Measurements from ENCODE around the gene RPS19BP1. TPM values are rescaled to one million over a fixed set of nuclear protein-coding genes. Genes with fewer than 3 reads are reported as not detected.

RPS19BP1 gene
- total RNA-seq, 4 donors from 2014 or later: 144 to 176 (median 160) TPM

DNA sequence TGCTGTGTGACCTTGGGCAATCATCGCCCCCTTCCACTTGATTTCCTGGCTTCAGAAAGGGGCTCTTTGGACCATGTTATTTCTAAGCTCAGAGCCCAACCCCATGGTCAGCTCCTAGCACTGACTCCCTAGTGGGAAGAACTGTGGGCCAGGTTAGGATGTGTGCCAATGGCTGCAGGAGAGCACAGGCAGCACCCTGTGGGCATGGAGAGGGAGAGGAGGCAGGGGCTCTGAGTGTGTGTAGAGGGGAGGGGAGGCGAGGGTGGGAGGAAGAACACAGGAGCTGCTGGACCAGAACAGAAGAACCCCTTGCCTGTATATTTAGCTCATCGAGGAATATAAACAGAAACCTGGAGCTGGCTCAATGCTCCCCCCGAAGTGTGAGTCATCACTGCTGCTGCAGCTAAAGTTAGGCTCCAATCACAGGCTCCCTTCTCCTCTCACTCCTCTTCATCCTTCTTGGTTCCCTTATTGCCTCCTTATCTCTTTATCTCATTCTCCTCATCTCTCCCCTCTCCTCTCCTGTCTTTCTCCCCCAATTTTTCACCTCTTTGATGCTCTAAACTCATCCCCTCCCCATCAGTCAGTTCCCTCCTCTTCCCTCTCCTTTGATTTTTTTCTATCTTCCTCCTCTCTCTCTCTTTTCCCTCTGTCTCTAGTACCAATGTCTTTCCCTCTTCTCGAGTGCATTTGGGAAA, 14.5 kb upstream of the RPS19BP1 start:
- Histone ChIP-seq H3K36me3 (no peaks in the 10 kb centered on the region), H3K27ac (no peak overlapping the region), H3K27me3 (peaks cover 93% of the 10 kb centered on the region), H3K4me3 (no peak overlapping the region), H3K9me3 (no peaks in the 10 kb centered on the region), H3K4me1 (peaks cover 0 to 5% (median 0%) of the 10 kb centered on the region in 3 donors)
- 10 to 19% methylated on average over 3 to 4 of the region's 5 CpGs for WGBS, 2 donors (ENCODE audit: low coverage in 1 of 2)
- TF ChIP-seq, protein P1, sequence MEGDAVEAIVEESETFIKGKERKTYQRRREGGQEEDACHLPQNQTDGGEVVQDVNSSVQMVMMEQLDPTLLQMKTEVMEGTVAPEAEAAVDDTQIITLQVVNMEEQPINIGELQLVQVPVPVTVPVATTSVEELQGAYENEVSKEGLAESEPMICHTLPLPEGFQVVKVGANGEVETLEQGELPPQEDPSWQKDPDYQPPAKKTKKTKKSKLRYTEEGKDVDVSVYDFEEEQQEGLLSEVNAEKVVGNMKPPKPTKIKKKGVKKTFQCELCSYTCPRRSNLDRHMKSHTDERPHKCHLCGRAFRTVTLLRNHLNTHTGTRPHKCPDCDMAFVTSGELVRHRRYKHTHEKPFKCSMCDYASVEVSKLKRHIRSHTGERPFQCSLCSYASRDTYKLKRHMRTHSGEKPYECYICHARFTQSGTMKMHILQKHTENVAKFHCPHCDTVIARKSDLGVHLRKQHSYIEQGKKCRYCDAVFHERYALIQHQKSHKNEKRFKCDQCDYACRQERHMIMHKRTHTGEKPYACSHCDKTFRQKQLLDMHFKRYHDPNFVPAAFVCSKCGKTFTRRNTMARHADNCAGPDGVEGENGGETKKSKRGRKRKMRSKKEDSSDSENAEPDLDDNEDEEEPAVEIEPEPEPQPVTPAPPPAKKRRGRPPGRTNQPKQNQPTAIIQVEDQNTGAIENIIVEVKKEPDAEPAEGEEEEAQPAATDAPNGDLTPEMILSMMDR (IDR thresholded peaks at IDR 0.05): no peak
- TF ChIP-seq EP300 (IDR thresholded peaks at IDR 0.05): no peak
- TF ChIP-seq POLR2A (IDR thresholded peaks at IDR 0.05): no peak
- no peak for TF ChIP-seq POLR2AphosphoS5 (IDR thresholded peaks at IDR 0.05)
- ATAC-seq: no peak

DNA sequence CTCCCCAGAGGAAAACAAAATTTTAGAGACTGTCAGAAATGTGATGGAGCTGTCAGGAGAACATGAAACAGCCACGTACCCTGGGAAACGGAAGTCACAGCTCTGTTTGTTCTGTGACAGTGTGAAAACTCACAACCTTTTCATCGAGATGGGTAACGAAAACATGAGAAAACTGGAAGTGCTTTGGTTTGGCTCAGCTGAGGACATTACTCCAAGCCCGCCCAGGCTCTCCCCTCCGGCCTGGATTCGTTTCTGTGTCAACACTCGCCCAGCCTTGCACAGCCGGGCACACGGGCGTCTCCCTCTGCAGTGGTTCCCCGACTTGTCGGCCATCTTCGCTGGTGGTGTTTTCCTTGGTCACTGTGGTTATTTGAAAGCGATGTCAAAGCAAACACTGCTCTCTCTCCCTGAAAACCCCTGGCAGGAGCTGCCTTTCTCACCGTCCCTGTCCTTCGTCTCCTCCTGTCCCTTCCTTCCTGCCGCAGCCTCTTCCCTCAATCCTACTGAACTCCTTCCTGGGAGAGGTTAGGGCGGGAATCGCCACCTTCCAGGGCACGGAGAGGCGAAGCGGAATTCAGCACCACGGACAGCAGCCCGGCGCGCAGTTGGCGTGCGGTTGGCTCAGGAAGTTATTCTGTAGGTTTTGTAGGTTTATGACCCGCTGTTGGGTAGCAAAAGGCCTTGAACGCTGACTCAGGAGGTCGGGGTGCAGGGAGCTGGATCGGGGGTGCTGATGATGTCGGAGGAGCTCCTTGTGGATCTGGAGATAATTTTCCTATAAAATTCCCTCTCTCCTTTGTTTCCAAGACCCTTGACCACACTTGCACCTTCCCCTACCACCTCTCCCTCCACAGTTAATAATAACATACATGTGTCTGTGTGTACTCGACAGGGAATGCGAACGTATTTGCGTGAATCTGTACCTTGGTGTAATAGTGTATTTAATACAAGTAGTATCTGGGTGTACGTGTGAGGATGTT, 13.1 kb upstream of the RPS19BP1 start:
- 19 to 37% methylated on average over 13 to 37 of the region's 39 CpGs for WGBS, 2 donors (ENCODE audit: low coverage in 1 of 2)
- H3K36me3 ChIP-seq: no peaks in the 10 kb centered on the region
- peaks cover 87% of the 10 kb centered on the region for H3K27me3 ChIP-seq
- H3K9me3 ChIP-seq: no peaks in the 10 kb centered on the region
- no peak overlapping the region for H3K27ac ChIP-seq
- H3K4me1 ChIP-seq: peaks cover 0 to 5% (median 0%) of the 10 kb centered on the region in 3 donors
- ATAC-seq: no peak
- H3K4me3 ChIP-seq: no peak overlapping the region
- TF ChIP-seq, protein P1 (IDR thresholded peaks at IDR 0.05): no peak
- TF ChIP-seq POLR2AphosphoS5 (IDR thresholded peaks at IDR 0.05) (no peak), POLR2A (IDR thresholded peaks at IDR 0.05) (no peak), EP300 (IDR thresholded peaks at IDR 0.05) (no peak)

DNA sequence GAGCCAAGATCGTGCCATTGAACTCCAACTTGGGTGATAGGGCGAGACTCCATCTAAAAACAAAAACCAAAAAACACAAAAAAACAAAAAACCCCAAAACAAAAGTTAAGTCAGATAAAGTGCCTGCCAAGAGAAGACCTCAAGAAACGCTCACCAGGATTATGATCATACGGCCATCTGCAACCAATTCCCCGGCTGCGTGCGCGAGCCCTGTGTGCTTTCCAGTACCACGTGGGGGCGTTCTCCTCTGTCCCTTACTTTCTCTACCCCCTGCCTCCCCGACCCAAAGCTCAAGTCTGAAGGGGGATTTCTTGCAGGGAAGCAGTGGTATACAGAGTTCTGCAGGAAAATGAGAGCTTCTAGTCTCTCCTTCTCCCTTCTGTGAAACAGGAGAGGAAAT, 10.5 kb upstream of the RPS19BP1 start:
- WGBS, 2 donors (ENCODE audit: low coverage in 1 of 2): 0 to 15% methylated on average over 9 to 11 of the region's 11 CpGs
- Histone ChIP-seq H3K9me3 (no peaks in the 10 kb centered on the region), H3K36me3 (no peaks in the 10 kb centered on the region), H3K4me3 (no peak overlapping the region), H3K27ac (no peak overlapping the region), H3K4me1 (peaks cover 0 to 5% (median 0%) of the 10 kb centered on the region in 3 donors), H3K27me3 (peaks cover 61% of the 10 kb centered on the region)
- ATAC-seq: no peak
- no peak for TF ChIP-seq EP300 (IDR thresholded peaks at IDR 0.05)

DNA sequence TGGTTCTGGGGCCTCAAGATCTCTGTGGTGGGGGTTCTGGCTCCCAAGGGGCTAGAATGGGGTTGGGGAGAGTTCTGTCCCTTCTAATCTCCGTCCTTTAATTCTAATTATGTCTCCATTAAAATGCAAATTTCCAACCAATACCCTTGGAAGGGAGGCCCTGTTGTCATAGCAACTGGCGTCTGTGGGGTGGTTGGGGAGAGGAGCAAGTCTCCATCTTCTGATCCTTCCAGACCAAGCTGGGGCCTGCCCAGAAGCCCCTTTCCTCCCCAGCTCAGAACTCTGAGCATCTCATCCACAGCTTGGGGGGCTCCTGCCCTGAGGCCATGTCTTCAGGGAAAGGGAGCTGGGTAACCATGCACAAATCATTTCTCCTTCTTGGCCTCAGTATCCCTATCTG, 5.4 kb upstream of the RPS19BP1 start:
- Histone ChIP-seq H3K27me3 (peaks cover 17% of the 10 kb centered on the region), H3K36me3 (no peaks in the 10 kb centered on the region), H3K9me3 (no peaks in the 10 kb centered on the region), H3K4me3 (no peak overlapping the region), H3K4me1 (peaks cover 0 to 14% (median 5%) of the 10 kb centered on the region in 3 donors), H3K27ac (no peak overlapping the region)
- 24 to 33% methylated on average over 1 to 2 of the region's 2 CpGs for WGBS, 2 donors (ENCODE audit: low coverage in 1 of 2)
- no peak for ATAC-seq
- TF ChIP-seq, protein P1 (IDR thresholded peaks at IDR 0.05): no peak
- TF ChIP-seq POLR2AphosphoS5 (IDR thresholded peaks at IDR 0.05): no peak

DNA sequence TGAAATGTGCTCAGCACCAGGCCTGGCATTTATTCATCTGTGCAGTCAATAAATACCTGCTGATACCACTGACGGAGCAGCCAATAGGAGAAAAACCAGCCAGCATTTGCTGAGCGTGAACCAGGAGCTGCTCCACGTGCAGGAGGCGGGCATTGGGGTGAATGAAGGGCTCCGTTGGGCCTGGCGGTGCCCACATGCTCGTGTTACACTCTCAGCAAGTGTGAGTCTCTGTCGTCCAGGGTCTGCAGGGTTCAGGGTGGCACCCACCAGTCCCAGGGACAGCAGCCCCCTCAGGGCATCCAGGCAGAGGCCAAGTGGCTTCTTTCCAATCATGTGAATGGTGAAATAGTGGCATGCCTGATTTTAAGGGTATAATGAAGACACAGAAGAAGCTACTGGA, 4.2 kb upstream of the RPS19BP1 start:
- peaks cover 0 to 19% (median 8%) of the 10 kb centered on the region in 3 donors for H3K4me1 ChIP-seq
- no peak for ATAC-seq
- 70% methylated on average over 4 of the region's 8 CpGs; no CpG with 5 or more reads in 1 of the 2 donors for WGBS, 2 donors (ENCODE audit: low coverage in 1 of 2)
- H3K27ac ChIP-seq: no peak overlapping the region
- no peaks in the 10 kb centered on the region for H3K36me3 ChIP-seq
- no peak overlapping the region for H3K4me3 ChIP-seq
- TF ChIP-seq POLR2AphosphoS5 (IDR thresholded peaks at IDR 0.05) (no peak), EP300 (IDR thresholded peaks at IDR 0.05) (no peak), POLR2A (IDR thresholded peaks at IDR 0.05) (no peak)
- TF ChIP-seq, protein P1 (IDR thresholded peaks at IDR 0.05): no peak
- peaks cover 4% of the 10 kb centered on the region for H3K27me3 ChIP-seq
- no peaks in the 10 kb centered on the region for H3K9me3 ChIP-seq

All from gastroesophageal sphincter (tissue), 4 donors.